ENCODE measurements around the gene ZMAT5. TPM values are rescaled to one million over a fixed set of nuclear protein-coding genes. Genes with fewer than 3 reads are reported as not detected.

ZMAT5 gene
- total and polyA plus RNA-seq, 10 of the 15 experiments (the other 5 are each of a cell fraction or from before 2014, with no cell fraction given): 2.3 to 43.0 (median 21.9) TPM

DNA sequence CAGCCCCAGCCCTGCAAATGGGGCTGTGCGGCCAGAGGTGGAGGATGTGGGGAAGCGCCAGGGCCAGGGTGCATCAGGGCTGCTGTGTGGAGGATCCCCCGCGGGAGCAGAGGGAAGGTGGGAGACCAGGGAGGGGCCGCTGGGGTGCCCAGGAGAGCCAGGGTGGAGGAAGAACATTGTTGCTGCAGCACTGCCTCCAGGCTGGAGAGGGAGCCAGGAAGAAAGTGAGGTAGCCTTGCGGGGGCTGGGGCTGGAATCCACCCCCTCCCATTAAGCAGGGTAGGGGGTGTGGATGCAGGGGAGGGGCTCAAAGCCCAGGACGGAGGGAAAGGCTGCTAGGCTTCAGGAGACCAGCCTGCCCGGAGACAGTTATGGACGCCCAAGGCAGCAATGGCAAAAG is 32.0 kb downstream of the ZMAT5 start (continued):
- TF ChIP-seq, protein P1, sequence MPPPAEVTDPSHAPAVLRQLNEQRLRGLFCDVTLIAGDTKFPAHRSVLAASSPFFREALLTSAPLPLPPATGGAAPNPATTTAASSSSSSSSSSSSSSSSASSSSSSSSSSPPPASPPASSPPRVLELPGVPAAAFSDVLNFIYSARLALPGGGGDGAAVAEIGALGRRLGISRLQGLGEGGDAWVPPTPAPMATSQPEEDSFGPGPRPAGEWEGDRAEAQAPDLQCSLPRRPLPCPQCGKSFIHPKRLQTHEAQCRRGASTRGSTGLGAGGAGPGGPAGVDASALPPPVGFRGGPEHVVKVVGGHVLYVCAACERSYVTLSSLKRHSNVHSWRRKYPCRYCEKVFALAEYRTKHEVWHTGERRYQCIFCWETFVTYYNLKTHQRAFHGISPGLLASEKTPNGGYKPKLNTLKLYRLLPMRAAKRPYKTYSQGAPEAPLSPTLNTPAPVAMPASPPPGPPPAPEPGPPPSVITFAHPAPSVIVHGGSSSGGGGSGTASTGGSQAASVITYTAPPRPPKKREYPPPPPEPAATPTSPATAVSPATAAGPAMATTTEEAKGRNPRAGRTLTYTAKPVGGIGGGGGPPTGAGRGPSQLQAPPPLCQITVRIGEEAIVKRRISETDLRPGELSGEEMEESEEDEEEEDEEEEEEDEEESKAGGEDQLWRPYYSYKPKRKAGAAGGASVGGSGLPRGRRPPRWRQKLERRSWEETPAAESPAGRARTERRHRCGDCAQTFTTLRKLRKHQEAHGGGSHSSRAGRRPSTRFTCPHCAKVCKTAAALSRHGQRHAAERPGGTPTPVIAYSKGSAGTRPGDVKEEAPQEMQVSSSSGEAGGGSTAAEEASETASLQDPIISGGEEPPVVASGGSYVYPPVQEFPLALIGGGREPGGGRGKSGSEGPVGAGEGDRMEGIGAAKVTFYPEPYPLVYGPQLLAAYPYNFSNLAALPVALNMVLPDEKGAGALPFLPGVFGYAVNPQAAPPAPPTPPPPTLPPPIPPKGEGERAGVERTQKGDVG (CRISPR knock-in tag; IDR thresholded peaks at IDR 0.05): no peak
- no peak for TF ChIP-seq NFYA (IDR thresholded peaks at IDR 0.05; ENCODE audit: borderline replicate concordance, low read depth, low read length)
- TF ChIP-seq ESRRA (IDR thresholded peaks at IDR 0.05; ENCODE audit: low read length): no peak
- no peak for TF ChIP-seq SREBF2 (IDR thresholded peaks at IDR 0.05; ENCODE audit: low read length)

DNA sequence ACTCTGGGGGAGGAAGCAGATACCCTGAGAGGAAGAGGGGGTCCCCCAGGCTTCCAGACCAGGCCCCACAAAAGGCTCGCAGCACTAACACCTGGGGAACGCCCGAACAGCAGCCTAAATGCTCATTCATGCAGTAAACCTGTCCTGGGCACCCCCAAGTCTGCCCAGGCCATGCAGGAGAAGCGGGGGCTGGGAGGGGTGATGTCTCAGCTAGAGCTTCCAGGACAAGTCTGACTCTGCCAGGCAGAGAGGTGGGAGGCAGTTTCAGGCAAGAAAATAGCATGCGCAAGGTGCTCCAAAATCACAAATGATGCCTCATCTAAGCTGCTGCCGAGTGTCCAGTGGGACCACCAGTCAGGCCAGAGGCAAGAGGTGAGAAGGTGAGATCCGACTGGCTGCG is 32.4 kb downstream of the ZMAT5 start:
- no peak overlapping the region for H3K27ac ChIP-seq (ENCODE audit: control insufficient read depth, insufficient read depth)
- H3K27me3 ChIP-seq (replicated peaks in 1 of 2; ENCODE audit: control insufficient read depth in 2 of 2, insufficient read depth in 2 of 2, low read length in 1 of 2): no peaks in the 10 kb centered on the region
- ChIA-PET SMC1A (ENCODE audit: uncharacterized antibody, unreplicated experiment) (no interaction called here), POLR2A (interaction anchor here (0.5 kb wide), 1 partner anchor 219 kb away, joined by 4 read pairs; no protein-coding TSS in a partner anchor), RAD21 (ENCODE audit: unreplicated experiment) (interaction anchor here (1.4 kb wide), 1 partner anchor 271 kb away, joined by 3 read pairs; no protein-coding TSS in a partner anchor), CTCF (no interaction called here)
- peaks cover 3% of the 10 kb centered on the region; the same call in 1 of the 2 replicates for H3K4me1 ChIP-seq (ENCODE audit: control insufficient read depth, insufficient read depth, low read length)
- no peak for ATAC-seq
- no peaks in the 10 kb centered on the region for H3K79me2 ChIP-seq (ENCODE audit: control insufficient read depth, insufficient read depth, low read length)
- H3K9me3 ChIP-seq (replicated peaks; ENCODE audit: control insufficient read depth, insufficient read depth, low read length): no peaks in the 10 kb centered on the region
- no peaks in the 10 kb centered on the region for H4K20me1 ChIP-seq (ENCODE audit: control insufficient read depth, insufficient read depth)
- H3K4me3 ChIP-seq: no peak overlapping the region
- no peak overlapping the region for H2AFZ ChIP-seq (ENCODE audit: control insufficient read depth, low read depth, low read length)
- H3K4me2 ChIP-seq (ENCODE audit: control insufficient read depth, insufficient read depth): no peak overlapping the region
- no TSS peak for BruUV-seq (replicated peaks)
- H3K9ac ChIP-seq (ENCODE audit: control insufficient read depth, insufficient read depth, low read length): no peak overlapping the region
- in situ Hi-C loops (cut with MboI) (no loop called here), intact Hi-C loops (cut with micrococcal nuclease; ENCODE audit: unreplicated experiment) (no loop called here)
- no peaks in the 10 kb centered on the region; a peak in 1 of 4 replicates for H3K36me3 ChIP-seq (ENCODE audit: control insufficient read depth in 2 of 2, insufficient read depth in 2 of 2, low read length in 1 of 2)
- no peak for DNase-seq (ENCODE audit: low read depth, low spot score)
- 73% methylated on average over 8 of the region's 8 CpGs for WGBS (ENCODE audit: insufficient coverage, insufficient replicate concordance, low lambda C conversion rate, missing lambda C conversion rate)
- FAIRE-seq: no peak
- no peak for TF ChIP-seq KLF5 (IDR thresholded peaks at IDR 0.05; ENCODE audit: partially characterized antibody)
- TF ChIP-seq MEF2B (IDR thresholded peaks at IDR 0.05; ENCODE audit: partially characterized antibody, poor library complexity, severe bottlenecking): no peak
- no peak for TF ChIP-seq GABPA (IDR thresholded peaks at IDR 0.05; ENCODE audit: low read depth)
- TF ChIP-seq MXI1 (IDR thresholded peaks at IDR 0.05; ENCODE audit: low read depth, low read length): no peak
- TF ChIP-seq, protein P2, sequence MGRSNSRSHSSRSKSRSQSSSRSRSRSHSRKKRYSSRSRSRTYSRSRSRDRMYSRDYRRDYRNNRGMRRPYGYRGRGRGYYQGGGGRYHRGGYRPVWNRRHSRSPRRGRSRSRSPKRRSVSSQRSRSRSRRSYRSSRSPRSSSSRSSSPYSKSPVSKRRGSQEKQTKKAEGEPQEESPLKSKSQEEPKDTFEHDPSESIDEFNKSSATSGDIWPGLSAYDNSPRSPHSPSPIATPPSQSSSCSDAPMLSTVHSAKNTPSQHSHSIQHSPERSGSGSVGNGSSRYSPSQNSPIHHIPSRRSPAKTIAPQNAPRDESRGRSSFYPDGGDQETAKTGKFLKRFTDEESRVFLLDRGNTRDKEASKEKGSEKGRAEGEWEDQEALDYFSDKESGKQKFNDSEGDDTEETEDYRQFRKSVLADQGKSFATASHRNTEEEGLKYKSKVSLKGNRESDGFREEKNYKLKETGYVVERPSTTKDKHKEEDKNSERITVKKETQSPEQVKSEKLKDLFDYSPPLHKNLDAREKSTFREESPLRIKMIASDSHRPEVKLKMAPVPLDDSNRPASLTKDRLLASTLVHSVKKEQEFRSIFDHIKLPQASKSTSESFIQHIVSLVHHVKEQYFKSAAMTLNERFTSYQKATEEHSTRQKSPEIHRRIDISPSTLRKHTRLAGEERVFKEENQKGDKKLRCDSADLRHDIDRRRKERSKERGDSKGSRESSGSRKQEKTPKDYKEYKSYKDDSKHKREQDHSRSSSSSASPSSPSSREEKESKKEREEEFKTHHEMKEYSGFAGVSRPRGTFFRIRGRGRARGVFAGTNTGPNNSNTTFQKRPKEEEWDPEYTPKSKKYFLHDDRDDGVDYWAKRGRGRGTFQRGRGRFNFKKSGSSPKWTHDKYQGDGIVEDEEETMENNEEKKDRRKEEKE (IDR thresholded peaks at IDR 0.05): no peak
- no peak for TF ChIP-seq CHD4 (IDR thresholded peaks at IDR 0.05)
- TF ChIP-seq, protein P3, sequence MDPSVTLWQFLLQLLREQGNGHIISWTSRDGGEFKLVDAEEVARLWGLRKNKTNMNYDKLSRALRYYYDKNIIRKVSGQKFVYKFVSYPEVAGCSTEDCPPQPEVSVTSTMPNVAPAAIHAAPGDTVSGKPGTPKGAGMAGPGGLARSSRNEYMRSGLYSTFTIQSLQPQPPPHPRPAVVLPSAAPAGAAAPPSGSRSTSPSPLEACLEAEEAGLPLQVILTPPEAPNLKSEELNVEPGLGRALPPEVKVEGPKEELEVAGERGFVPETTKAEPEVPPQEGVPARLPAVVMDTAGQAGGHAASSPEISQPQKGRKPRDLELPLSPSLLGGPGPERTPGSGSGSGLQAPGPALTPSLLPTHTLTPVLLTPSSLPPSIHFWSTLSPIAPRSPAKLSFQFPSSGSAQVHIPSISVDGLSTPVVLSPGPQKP (IDR thresholded peaks at IDR 0.05; ENCODE audit: low read depth, low read length): no peak
- no peak for TF ChIP-seq SPI1 (IDR thresholded peaks at IDR 0.05; ENCODE audit: borderline replicate concordance, insufficient read depth, low read depth, low read length)

All from GM12878 (cell line).